ENCODE results near the gene DGCR6L.
"Not testable (repeated sequence)": the region's sequence is repeated elsewhere in the genome, so short reads cannot be mapped to it uniquely, and the experiment has no call there.

DNA sequence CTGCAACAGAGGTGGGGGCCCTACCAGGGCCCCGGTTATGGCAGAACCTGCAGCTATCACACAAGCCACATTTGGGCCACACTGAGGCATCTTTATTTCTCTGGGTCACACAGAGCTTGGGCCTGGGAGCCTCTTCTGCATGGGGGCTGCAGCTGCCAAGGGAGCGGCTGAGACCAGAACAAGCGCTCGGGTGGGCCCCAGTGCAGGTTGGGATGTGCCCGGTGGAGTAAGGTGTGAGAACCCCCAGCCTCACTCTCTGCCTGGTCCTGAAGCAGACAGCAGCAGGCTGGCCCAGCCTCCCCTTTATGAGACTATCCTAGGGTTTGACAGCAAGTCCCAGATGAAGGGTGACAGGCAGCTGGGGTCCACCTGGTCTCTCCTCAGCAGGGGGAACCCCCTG, 5.7 kb downstream of the DGCR6L start:
- TF ChIP-seq POLR2A, EP300, POLR2AphosphoS5 (IDR thresholded peaks at IDR 0.05): not testable (repeated sequence)
- TF ChIP-seq, protein P1, sequence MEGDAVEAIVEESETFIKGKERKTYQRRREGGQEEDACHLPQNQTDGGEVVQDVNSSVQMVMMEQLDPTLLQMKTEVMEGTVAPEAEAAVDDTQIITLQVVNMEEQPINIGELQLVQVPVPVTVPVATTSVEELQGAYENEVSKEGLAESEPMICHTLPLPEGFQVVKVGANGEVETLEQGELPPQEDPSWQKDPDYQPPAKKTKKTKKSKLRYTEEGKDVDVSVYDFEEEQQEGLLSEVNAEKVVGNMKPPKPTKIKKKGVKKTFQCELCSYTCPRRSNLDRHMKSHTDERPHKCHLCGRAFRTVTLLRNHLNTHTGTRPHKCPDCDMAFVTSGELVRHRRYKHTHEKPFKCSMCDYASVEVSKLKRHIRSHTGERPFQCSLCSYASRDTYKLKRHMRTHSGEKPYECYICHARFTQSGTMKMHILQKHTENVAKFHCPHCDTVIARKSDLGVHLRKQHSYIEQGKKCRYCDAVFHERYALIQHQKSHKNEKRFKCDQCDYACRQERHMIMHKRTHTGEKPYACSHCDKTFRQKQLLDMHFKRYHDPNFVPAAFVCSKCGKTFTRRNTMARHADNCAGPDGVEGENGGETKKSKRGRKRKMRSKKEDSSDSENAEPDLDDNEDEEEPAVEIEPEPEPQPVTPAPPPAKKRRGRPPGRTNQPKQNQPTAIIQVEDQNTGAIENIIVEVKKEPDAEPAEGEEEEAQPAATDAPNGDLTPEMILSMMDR (IDR thresholded peaks at IDR 0.05): not testable (repeated sequence)
